SK-MEL-5 (cell line): ENCODE measurements around the gene PCSK5. TPM values are rescaled to one million over a fixed set of nuclear protein-coding genes. Genes with fewer than 3 reads are reported as not detected.
A peak's percentile ranks its signal among the peaks of the same experiment; 100 is the strongest.

ENCODE experiments used
- DNase-seq: peaks from one replicate; pipeline ENCODE4 v3.0.0-alpha.2; 2016; ENCODE audit warnings: low read depth, low spot score
- in situ Hi-C: cut with HindIII; loops from 2 replicates; pipeline ENCODE4 v1.10.0; 2016; ENCODE audit warnings: low sequenced_read_pairs, high pct_unique_total_duplicates, low pct_unique_long_range_greater_than_20kb
- total RNA-seq: library from RNA; depleted of rRNA; stranded (reverse); fragments of >200 nt; shearing (Covaris generic); gene quantifications from 2 replicates; pipeline ENCODE4 v1.2.3, GENCODE V29; 2014

The PCSK5 gene
- total RNA-seq, 1 experiment from 2014 or later: 0.08 TPM

DNA sequence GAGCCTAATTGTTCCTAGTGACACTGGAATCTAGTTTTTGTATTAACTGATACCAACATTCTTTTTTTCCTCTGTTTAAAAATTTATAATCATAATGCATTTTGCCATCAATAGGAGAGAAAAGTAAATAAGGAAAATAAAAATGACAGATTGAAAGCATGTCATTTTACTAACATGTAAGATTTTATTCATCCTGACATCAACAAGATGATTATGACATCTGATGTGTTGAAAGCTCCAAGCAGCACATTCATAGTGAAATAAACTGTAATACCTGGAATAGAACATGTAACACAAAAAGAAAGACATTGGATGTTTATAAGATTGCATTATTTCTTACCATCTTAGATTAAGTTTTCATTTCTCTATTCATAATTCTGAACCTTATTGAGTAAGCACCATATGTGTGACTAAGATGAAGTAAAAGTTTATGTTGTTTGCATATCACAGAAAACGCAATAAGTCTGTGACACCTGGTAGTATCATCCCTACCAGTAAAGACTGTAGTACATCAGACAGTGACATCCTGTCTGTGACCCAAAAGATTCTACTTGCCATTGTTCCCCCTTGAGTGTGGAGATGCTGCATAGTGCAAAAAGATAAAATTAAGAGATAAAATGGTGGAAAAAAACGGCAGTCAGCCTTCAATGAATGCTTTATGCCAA, 225.6 kb downstream of the PCSK5 start:
- in situ Hi-C loops: no loop called here
- no peak for DNase-seq

DNA sequence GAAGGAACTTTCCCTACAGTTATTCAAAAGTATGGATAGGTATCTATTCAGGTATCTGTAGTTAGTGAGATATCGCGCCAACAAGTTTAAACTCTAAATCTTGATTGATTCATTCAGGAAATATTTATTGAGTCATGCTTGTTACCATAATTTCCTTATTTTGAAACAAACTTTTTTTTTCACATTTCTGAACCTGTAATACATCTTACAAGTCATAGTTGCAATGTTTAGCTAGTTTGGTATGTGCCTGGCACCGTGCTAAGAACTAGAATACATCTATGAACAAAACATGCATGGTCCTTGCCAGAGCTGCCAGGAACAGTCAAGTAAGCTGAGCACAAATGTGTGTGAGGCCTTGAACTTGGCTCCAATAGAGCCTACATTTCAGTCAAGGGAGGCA, 226.4 kb downstream of the PCSK5 start:
- DNase-seq: no peak
- in situ Hi-C loops: no loop called here

DNA sequence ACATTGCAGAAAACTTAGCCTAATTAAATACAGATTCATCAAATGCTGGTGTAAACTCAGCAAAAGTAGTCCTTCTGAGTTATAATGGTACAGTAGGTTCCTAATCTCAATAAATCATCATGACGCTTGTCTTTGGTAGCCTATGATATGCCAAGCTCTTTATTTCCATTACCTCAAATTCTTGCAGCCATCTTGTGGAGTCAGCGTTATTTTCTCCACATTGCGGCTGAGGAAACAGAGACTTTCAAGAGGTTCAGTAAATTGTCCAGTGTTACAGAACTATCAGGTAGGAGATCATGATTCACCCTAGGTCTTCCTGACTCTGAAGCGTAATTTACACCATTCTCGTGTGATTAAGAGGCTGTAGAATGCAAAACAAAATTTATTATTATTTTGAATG, 237.2 kb downstream of the PCSK5 start:
- no peak for DNase-seq
- in situ Hi-C loops: no loop called here

- no peak for DNase-seq
- in situ Hi-C loops: no loop called here
Measured at GRCh38 chr9:76135902-76136301, 245.4 kb downstream of the PCSK5 start.

GRCh38 chr9:76136986-76137385, 246.5 kb downstream of the PCSK5 start:
- DNase-seq: no peak
- in situ Hi-C loops: no loop called here

- in situ Hi-C loops: no loop called here
- no peak for DNase-seq
Measured at GRCh38 chr9:76137931-76138330, 247.5 kb downstream of the PCSK5 start.

DNA sequence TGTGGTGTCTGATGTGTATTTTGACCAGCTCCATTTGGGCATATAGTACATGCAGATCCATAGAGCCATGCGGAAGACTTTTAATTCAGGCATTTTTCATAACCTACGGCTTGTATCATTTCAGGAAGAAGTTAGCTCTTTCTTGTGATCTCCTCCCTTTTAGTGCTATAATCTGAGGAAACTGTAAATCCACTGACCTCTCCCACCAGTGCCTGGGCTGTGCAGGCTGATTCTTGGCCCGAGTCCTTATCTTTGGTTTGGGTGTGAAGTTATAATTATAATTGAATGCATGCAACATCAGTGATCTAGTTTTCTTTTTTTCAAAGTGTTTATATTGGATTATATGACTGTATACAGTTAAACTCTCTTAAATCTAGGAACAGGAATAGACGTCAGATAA, 247.9 kb downstream of the PCSK5 start:
- in situ Hi-C loops: no loop called here
- DNase-seq: no peak

DNA sequence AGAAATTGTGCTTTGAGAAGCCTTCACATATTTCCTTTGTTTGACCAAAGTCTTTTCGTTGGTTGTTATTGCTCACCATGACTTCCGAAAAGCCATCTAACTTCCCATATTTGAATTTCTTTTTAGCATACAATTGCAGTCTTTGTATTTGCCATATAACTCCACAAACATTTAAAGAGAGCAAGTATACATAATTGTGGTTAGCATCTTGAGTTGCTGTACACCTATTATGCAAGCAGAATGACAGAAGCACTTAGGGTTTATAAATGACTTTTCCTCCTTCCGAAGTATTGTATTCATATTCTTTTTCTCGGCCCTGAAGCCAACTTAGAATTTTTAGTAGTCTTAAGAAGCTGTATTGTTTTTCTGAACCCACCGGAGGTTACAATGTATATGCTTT, 253.4 kb downstream of the PCSK5 start:
- in situ Hi-C loops: no loop called here
- DNase-seq: no peak

- in situ Hi-C loops: no loop called here
- no peak for DNase-seq
Measured at GRCh38 chr9:76150013-76150412, 259.5 kb downstream of the PCSK5 start.

GRCh38 chr9:76151267-76151666, 260.8 kb downstream of the PCSK5 start:
- in situ Hi-C loops: no loop called here
- no peak for DNase-seq

DNA sequence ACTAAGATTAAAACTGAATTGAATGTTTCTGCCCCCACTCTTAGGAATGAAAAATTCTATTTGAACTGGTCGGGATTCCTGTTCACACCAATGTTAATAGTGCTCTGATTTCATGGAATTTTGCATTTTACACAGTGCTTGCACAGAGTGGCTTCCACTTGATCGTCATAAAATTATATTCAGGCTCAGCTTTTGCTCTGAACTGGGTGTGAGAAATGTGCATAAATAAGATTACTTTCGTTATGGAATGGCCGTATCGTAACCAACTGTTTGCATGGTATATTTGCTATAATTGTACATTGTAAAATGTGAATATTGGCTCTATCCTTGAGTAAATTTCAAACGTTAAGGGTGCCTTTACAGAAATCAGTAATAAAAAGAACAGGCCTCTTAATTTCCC, 262.9 kb downstream of the PCSK5 start:
- DNase-seq: no peak
- in situ Hi-C loops: no loop called here

DNA sequence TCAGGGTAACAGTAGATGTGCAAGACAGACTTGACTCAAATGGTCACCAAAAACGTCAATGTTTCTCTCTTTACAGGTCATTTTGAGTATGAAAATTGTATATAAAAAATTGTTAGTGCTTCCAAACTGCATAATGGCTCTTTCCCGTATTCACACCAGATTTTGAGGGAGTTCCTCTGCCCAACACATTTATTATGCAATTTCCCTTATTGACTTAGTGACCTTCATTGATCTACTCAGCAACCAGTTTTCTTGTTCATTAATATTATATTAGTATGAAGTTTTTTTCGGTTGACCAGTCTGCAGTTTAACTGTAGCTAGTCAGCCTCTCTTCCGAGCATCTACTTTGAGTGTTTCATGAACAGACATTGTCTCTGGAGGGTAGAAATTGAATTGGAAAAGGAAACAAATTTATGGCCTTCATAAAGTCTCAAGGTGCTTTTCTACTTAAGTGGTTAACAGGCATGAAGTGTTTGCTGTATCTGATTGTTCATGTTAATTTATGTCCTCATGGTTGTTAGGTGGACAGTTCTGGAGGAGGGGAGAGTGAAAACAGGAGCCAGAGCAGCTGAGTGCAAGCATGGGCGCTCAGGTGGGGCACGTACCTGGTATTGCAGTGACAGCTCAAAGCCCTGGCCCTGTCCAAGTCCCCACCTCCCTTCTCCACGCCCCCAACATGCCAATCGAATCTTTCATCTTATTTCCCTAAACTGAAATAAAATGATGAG, 263.6 kb downstream of the PCSK5 start:
- no peak for DNase-seq
- in situ Hi-C loops: no loop called here

DNA sequence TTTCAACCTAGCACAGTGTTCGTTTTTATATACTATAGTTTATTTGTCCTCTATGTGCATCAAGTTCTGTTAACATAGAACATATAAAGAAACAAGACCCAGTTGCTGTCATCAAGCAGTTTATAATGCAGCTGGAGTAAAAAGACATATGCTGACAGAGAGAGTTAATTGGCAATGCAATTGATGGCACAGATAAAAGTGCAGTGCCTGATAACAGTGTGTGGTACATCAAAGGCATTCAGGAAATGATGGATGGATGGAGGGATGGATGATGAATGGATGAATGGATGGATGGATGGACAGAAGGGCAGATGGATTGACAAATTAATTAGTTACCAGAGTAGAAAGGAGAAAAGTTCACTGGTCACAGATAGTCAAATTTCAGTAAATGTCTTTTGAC, 264.9 kb downstream of the PCSK5 start:
- DNase-seq: no peak
- in situ Hi-C loops: no loop called here

DNA sequence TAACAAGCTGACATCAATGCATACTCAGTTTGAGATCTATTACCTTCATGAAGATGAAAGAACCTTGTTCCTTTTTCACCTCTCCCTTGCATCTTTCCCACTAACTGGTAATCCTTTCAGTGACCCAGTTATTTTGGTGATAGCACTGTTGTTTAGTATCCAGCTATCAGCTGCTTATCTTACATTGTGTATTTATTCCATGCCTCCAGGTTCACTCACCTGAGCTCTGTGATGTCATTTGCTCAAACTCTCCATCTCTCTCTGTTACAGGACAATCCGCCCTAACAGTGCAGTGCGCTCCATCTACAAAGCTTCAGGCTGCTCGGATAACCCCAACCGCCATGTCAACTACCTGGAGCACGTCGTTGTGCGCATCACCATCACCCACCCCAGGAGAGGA, 268.2 kb downstream of the PCSK5 start:
- no peak for DNase-seq
- in situ Hi-C loops: no loop called here

DNA sequence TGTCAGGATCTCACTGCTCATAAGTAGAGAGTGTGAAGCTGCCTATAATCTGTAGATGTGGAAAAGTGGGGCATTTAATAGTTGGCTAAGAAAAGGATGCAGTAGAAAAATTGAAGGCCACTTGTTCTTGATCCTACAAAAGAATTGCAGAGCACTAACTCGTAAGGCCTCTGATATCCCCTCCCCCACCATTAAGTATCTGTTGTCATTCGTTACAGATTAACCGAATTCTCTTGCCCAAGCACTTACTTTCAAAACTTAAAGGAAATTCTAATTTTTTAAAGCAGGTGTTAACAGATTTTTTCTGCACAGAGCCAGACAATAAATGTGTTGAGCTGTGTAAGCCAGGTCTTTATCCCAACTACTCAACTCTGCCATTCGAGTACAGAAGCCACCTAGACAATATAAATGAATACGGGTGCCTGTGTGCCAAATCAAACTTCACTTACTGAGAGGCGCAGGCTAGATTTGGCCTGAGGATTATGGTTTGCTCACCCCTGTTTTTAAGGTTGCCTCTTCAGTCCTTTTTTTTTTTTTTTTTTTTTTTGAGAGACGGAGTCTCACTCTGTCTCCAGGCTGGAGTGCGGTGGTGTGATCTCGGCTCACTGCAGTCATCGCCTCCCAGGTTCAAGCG, 268.9 kb downstream of the PCSK5 start:
- DNase-seq: no peak
- in situ Hi-C loops: no loop called here

DNA sequence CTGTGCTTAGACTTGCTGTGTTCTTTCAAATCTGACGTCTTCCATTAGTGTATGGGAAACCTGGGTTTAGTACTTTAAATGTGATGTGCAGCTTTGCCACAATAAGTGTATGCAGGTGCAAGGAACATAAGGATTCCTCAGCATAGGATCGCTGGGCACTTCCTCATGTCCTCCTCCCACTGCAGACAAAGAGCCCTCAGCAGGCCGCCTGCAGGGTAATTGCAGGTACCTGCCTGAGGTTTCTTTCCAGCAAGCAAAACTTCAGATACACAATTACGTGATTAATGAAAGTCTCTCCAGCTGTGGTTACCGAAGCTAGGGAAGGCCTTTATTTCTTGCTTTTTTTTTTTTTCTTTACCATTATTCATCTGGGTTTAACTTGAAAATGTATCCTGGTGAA, 270.6 kb downstream of the PCSK5 start:
- no peak for DNase-seq
- in situ Hi-C loops: no loop called here

GRCh38 chr9:76161541-76161940, 271.1 kb downstream of the PCSK5 start:
- peak; percentile 2 for DNase-seq
- in situ Hi-C loops: no loop called here

DNA sequence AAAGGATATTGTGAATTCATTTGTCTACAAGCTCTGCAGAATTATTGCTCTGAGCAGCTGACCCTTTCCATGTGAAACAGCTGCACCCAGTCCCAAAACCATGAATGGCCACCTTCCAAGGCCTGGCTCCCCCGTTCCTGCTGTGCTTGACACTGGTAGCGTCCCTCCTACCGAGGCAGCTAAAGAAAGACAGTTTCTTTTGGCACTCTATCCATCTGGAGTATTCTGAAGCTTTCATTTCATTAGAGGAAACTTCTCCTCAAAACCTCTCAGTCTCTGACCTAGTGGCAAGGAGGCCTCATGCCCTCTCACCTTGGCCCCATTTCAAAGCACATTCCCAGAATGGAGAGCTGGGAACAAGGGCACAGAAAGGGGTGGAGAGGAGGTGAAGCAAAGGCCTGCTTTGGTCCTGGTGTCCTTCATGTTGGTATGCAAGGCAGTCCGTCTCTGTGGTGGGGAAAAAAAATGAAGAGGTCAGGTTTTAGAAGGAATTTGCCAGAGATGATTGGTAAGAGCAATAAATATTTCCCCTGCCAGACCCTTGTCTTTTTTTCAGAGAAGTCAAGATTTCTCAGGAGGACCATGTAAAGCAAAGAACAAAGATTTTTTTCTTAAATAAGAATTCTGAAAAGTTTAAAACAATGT, 271.7 kb downstream of the PCSK5 start:
- no peak for DNase-seq
- in situ Hi-C loops: no loop called here
